Measurements from ENCODE around the gene ADARB2. TPM values are rescaled to one million over a fixed set of nuclear protein-coding genes. Genes with fewer than 3 reads are reported as not detected.

Gene ADARB2
- total RNA-seq, 2 donors from 2014 or later: not detected

DNA sequence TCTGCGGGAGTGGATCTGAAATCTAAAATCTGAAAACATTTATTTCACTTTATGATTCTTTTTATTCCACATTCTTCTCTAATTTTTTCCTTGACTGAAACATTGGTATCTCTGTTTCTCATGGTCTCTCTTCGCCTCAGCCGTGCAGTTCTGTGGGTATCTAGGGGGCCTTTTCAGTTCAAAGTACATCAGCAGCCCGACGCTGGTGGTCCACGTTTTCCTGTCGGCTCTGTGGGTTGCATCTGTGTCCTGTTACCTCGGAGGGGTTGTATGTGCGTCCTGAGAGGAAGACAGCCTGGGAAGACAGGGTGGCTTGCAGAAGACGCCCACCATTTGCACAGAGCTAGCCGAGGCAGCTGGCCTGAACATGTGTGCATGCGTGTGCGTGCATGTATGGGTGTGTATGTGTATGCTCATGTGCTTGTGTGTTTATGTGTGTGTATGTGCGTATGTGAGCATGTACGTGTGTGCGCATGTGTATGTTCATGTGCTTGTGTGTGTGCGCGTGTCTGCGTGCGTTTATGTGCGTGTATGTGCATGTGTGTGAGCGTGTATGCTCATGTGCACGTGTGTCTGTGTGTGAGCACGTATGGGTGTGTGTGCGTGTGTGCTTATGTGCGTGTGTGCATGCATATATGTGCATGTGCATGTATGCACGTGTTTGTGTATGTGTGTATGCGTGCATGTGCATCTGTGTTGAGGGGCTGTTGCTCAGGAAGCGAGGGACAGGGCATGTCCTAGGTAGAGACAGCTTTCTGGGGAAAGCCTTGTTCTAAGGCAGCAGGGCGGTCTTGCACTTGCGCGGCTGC is 211.8 kb downstream of the ADARB2 start:
- peak; percentile 52 for DNase-seq (ENCODE audit: low spot score)
- intact Hi-C loops (cut with DNase I): no loop called here

GRCh38 chr10:1524540-1524939 is 212.8 kb downstream of the ADARB2 start:
- DNase-seq (ENCODE audit: low spot score): peak; percentile 28
- intact Hi-C loops (cut with DNase I): no loop called here

DNA sequence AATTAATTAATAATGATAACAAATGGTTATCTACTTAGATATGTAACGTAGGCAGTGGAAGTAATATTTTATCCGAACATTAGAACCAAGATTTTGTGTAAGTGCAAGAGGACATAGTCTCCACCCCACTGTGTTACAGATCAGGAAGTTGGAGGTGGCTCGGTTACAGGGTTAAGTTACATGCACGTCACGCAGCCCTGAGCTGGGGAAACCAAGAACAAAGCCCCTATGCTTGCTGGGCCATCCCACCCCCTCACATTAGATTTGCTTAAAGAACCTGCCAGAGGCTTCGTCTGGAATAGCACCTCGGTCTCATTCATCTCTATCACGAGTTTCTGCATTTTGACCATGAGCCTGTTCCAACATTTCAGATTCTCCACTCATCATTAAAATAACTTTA is 214.1 kb downstream of the ADARB2 start:
- intact Hi-C loops (cut with DNase I): no loop called here
- peak; percentile 9 for DNase-seq (ENCODE audit: low spot score)

DNA sequence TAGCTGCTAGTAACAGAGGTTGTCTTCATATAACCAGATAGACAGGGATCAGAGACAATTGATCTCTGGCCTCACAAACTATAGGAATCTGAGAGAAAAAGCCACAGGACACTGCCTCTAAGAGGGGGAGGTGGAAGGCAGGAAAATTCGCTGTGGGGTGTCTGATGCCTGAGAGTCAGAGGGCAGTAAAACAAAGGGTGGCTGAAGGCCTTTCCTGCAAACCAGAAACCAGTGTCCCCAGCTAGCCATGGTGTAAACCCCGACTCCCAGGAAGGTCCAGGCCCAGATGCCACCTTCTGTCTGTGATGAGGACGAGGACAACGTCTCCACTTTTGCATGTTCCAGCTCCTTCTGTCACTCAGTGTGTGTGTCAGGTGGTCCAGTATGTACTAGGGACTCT is 215.1 kb downstream of the ADARB2 start:
- peak; percentile 36 for DNase-seq (ENCODE audit: low spot score)
- intact Hi-C loops (cut with DNase I): no loop called here

GRCh38 chr10:1521741-1522140 is 215.6 kb downstream of the ADARB2 start:
- intact Hi-C loops (cut with DNase I): no loop called here

GRCh38 chr10:1520909-1521565 is 216.3 kb downstream of the ADARB2 start:
- intact Hi-C loops (cut with DNase I): no loop called here
- no peak for DNase-seq (ENCODE audit: low spot score)

More at GRCh38 chr10:1521741-1522140, 215.6 kb downstream of the ADARB2 start:
- DNase-seq (ENCODE audit: low spot score): peak; percentile 12

DNA sequence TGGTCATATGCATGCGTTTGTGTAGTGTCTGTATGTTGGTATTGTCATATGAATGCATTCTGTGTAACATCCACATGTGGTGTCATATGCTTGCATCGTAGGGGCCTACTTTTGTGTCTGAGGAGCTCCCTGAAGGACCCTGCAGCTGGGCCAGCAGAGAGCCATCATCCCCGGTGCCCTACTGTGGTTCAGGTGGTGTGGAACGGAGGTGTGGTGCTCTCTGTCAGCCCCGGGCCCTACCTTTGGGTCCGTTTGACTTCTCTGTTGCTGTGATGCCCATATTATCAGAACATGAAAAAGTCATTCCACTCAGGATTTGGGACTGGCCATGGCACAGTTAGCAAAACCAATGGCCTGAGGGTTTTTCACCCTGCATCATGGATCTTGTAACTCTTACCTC is 217.9 kb downstream of the ADARB2 start:
- no peak for DNase-seq (ENCODE audit: low spot score)
- intact Hi-C loops (cut with DNase I): no loop called here

DNA sequence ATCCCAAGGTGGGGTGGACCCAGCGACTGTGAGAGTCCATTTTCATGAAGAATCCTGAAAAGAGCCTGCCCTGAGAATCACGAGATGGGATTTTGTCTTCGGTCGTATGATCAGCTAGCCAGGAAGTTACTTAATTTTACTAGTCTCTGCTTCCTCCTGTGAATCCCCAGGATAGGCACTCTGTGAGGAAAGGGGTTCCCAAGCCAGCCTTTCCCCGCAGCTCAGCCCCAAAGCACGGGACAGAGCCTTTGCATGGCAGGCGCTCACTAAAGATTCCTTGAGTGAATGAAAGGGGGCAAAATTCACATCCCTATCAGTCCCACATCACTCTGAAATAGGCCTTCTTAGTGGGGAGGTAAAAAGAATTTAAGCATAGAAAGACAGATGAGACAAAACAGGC is 219.6 kb downstream of the ADARB2 start:
- DNase-seq (ENCODE audit: low spot score): no peak
- intact Hi-C loops (cut with DNase I): no loop called here

DNA sequence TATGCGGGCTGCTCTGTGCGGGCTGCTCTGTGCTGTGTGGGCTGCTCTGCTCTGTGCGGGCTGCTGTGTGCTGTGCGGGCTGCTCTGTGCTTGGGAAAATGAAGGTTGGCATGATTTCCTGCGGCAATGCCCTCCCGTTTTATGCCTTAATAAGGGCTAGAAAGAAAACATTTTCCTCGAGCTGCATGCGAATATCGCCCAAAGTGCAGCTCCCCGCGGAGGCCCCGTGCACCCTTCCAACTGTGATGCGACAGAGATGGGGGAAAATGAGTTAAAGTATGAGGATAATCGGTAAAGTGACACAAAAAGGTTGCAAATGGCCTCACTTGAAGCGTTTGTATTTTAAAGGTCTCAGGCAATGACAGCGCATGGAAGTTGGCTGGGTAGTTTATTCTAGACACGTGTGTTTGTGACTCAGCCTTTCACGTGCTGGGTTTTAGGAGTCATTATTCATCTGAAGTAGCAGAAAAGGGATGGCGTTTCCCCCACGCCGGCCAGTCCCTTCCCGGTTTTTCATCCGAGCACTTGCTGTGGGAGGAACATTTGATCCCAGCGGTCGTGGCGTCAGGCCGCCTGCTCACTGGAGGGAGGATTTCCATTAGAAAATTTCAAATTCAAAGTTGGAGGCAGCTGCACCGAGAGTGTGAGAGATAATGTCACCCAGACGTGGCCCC is 220.7 kb downstream of the ADARB2 start:
- intact Hi-C loops (cut with DNase I): no loop called here
- no peak for DNase-seq (ENCODE audit: low spot score)

DNA sequence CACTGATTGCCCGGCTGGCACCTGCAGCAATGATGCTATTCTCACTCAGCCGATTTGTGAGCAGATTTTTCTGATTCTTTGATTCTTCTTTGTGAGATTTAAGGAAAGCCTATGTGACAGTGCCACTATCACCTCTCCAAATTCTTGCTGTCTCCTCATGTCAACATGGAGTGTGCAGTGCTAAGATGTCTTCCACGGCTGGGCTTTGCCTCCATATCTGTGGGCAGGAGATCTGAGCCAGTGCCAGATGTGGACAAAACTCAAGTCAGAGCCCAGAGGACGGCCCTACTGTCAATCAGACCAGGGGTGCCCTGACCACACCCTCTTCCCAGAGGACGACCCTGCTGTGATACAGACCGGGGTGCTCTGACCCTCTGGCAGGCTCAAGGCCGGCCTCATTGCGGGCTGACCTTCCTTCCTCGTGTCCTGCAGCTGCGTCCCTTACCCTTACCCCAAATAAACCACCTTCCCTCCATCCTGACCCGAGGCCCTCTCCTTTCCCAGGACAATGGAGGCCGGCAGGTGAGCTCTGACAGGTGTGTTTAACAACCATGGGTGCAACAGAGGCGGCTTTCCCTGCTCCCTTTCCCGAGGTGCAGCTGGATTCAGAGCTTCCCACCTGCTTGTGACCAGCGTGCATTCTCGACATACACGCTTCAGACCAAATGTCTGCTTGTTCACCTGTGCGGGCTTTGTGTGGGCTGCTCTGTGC is 221.4 kb downstream of the ADARB2 start:
- intact Hi-C loops (cut with DNase I): no loop called here
- DNase-seq (ENCODE audit: low spot score): no peak

DNA sequence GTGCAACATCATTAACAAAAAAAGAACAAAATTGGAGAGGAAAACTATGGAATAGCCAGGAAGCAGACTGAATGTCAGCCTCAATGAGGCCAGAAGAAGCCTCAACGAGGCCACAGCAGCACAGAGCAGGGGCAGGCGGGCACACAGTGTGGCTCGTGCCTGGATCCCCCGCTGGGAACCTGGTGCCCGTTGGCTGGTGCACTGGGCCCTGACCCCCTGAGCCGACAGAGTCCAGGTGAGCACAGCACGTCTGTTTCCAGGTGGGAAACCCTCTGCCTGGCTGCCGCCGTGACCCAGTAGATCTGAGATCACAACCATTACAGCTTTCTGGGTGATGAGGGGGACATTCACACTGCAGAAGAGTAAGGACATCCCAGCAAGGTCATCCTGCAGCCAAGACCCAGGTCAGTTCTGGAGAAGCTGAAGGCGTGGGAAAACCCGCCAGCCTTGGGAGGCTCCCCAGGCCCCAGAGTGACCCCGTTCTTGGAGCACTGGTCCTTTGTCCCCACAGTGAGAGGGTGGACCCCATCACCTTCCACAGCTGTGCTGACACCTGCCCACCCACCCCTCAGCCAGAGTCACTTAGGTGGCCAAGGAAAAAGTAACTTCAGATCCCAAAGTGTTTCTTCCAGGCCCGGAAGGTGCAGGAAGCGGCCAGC is 222.1 kb downstream of the ADARB2 start:
- DNase-seq (ENCODE audit: low spot score): no peak
- intact Hi-C loops (cut with DNase I): no loop called here

DNA sequence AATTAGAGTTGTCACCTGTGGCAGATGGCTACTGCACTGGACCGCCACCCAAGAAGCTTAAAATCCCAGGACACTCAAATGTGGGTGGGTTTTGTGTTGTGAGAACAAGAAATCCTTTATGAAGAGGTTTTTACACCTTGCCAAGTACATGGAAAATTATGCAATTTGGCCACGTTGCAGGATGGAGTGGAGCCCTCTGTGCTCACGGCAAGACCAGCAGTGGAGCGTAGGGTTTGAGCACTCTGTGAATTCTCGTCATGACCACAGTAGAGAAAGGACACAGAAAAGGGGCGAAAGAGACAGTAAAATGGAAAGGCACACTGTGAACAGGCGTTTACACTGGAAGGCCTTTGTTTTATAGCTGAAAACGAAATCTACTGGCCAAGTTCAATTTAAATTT is 222.6 kb downstream of the ADARB2 start:
- intact Hi-C loops (cut with DNase I): loop anchor here in 1 of 2 donors (5.0 kb wide), 1 partner anchor 1578 kb away; no protein-coding TSS in a partner anchor
- DNase-seq (ENCODE audit: low spot score): no peak

GRCh38 chr10:1513221-1513620 is 224.1 kb downstream of the ADARB2 start:
- intact Hi-C loops (cut with DNase I): loop anchor here in 1 of 2 donors (5.0 kb wide), 1 partner anchor 1579 kb away; no protein-coding TSS in a partner anchor
- DNase-seq (ENCODE audit: low spot score): no peak

DNA sequence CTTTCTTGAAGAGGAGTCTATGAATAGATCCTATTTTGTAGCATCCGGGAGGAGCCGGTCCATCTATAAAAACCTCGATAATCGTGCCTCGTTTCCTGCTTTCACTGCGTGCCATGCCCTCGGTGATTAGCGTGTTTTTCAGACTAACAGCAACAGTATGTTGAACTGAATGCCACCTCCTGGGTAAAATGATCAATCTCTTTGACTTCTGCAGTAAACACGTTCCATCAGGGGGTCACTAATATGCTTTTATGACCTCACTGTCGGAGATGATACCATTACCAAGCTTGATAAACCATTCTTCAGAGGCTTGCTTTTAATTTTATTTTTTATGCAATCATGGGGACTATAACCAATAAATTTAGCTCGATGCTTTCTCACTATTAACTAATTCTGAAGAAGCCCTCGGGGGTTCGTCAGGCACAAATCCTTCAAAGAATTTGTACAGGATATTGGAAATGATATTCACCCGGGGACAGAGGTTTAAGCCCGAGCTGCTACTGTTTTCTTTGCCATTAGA is 228.3 kb downstream of the ADARB2 start:
- intact Hi-C loops (cut with DNase I): no loop called here

GRCh38 chr10:1508096-1508495 is 229.2 kb downstream of the ADARB2 start:
- intact Hi-C loops (cut with DNase I): no loop called here
- no peak for DNase-seq (ENCODE audit: low spot score)

More for the DNA sequence above, 228.3 kb downstream of the ADARB2 start:
- DNase-seq (ENCODE audit: low spot score): no peak

GRCh38 chr10:1507436-1507835 is 229.9 kb downstream of the ADARB2 start:
- intact Hi-C loops (cut with DNase I): no loop called here
- no peak for DNase-seq (ENCODE audit: low spot score)

GRCh38 chr10:1504940-1505339 is 232.4 kb downstream of the ADARB2 start:
- no peak for DNase-seq (ENCODE audit: low spot score)
- intact Hi-C loops (cut with DNase I): no loop called here

DNA sequence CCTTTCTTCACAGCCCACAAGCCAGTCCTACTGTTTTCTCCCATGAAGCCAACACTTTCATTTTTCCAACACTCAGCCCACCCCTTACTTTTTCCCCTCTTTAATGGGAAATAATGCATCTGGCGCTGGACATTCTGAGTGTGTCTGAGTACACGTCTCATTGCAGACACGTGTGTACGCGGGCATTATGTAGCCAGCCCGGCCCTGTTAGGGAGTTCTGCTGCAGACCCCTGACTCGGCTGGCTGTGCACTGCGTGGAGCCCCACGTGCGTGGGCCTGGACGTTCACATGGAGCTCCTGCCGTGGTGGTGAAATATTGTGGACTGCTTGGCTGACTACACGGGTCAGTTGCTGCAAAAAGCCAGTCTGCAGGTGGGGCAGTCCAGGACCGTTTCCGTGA is 233.0 kb downstream of the ADARB2 start:
- intact Hi-C loops (cut with DNase I): no loop called here
- no peak for DNase-seq (ENCODE audit: low spot score)

DNA sequence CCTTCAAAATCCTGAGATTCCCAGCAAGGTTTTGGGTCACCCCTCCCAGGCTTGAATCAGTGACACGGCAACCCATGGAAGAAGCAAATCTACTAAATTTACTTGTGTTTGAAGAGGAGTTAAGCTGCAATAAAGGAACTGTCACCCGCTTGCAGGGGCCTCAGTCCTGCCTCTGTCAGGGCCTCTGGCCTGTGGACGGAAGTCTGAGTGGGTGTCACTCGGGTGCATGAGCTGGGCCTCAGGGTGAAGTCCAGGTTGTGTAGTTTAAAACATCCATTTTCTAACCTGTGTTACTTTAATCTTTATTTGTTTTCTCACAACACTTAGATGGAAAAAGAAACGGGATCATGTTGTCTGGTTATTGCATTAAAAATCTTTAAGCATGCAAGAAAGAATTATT is 234.9 kb downstream of the ADARB2 start:
- intact Hi-C loops (cut with DNase I): no loop called here
- DNase-seq (ENCODE audit: low spot score): no peak

Data from posterior vena cava (tissue), 2 donors.